RWPE1 (cell line): ENCODE data around the gene KRTAP5-3.
"Not testable (repeated sequence)": the region's sequence is repeated elsewhere in the genome, so short reads cannot be mapped to it uniquely, and the experiment has no call there.

Source experiments
- CTCF ChIA-PET: fragments of 350-600 bp; sonication (Branson Sonifier 250); formaldehyde crosslinking; extraction: SDS; loops from one replicate; lab custom pipeline; 2021; lab: Yijun Ruan, JAX
- POLR2A ChIA-PET: fragments of 400-600 bp; formaldehyde crosslinking; extraction: SDS; loops from one replicate; lab custom pipeline; 2020; ENCODE audit warnings: antibody characterized with exemption; ENCODE audit not compliant: low non-redundant PET; lab: Yijun Ruan, JAX
- DNase-seq: peaks from one replicate; pipeline ENCODE4 v3.0.0; 2012; ENCODE audit warnings: low spot score
- H3K27ac ChIP-seq: fragments of 450-650 bp; 2 replicates; pipeline ENCODE4 v1.5.1; 2017
- CTCF ChIP-seq: fragments of 450-650 bp; conservative IDR thresholded peaks from 2 replicates; pipeline ENCODE4 v1.5.1; 2017; ENCODE audit warnings: low read depth, mild to moderate bottlenecking

Gene KRTAP5-3

GRCh38 chr11:1597331-1597993, 10.8 kb downstream of the KRTAP5-3 start:
- ChIA-PET CTCF (interaction anchor here (0.6 to 1.4 kb wide), 2 partner anchors 42 to 51 kb away, joined by 3 read pairs; no protein-coding TSS in a partner anchor), POLR2A (no interaction called here)
- DNase-seq, result no peak
- no peak for TF ChIP-seq CTCF
- H3K27ac ChIP-seq, result no peak overlapping the region

DNA sequence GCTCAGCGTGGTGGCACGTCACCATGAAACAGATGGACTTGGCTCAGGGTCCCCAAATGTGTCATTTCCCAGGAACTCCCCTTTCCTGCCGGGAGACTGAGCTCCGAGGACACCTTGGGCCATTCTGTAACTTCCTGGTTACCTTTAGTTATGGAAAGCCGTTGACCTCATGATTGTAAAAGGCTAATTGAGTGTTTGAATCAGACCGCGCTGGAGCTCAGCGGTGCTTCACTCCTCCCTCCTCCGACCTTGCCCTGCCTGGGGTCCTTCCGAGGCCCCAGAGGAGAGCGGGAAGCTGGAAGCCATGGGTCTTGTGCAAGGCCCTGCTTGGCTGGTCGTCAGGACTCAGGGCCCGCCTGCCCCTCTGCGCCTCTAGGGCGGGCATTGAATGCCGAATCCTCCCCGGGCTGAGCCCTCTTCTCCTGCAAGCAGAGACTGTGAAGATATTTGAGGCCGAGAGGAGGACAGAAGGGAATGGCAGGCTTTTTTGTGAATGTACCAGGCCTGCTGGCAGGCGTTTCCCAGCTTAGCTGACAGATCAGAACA, 11.6 kb downstream of the KRTAP5-3 start:
- H3K27ac ChIP-seq, POLR2A ChIA-PET, DNase-seq: not testable (repeated sequence)
- CTCF ChIA-PET, result interaction anchor here (0.6 to 1.4 kb wide), 3 partner anchors 41 to 51 kb away, joined by 3 to 8 read pairs (median 3); no protein-coding TSS in a partner anchor

- H3K27ac ChIP-seq, POLR2A ChIA-PET, DNase-seq: not testable (repeated sequence)
- CTCF ChIA-PET, result interaction anchor here (0.6 to 1.4 kb wide), 5 partner anchors 17 to 57 kb away, joined by 4 to 8 read pairs (median 5); partner anchors contain the start of gene KRTAP5-4
These were observed 12.2 kb downstream of the KRTAP5-3 start for GRCh38 chr11:1595994-1596575.

DNA sequence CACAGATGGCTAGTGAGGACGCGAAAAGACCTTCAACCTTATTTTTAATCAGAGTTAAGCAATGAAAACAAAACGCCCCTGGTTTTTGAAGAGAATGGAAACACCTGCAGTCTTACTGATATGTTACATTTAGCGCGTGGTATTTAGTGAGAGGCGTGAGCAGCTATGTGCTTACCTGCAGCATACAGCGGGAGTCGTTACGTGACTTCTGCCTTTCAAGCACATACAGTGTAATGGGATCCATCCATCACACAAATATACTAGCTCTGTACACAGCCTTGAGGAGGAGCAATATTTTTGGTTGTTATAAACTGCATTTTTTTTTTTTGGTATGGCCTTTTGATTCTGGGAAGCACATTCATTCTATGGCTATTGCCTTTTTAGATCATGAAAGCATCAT, 15.6 kb downstream of the KRTAP5-3 start:
- ChIA-PET POLR2A (no interaction called here), CTCF (interaction anchor here (0.6 to 0.7 kb wide), 2 partner anchors 284 to 321 kb away, joined by 4 to 6 read pairs; no protein-coding TSS in a partner anchor)
- H3K27ac ChIP-seq, result no peak overlapping the region
- no peak for DNase-seq
- no peak for TF ChIP-seq CTCF

DNA sequence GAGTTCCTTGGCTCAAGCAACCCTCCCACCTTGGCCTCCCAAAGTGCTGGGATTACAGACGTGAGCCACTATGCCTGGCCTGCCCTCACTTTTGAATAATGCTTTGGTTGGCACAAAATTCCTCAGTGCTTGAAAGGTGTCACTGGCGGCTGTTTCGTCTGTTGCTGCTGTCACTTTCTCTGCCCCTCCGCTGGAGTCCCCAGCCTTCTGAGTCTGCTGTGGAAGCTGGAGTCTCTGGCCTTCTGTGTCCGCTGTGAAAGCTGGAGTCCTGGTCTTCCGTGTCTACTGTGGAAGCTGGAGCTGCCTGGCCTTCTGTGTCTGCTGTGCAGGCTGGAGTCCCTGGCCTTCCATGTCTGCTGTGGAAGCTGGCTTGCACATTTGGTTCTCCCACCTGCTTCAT, 18.3 kb downstream of the KRTAP5-3 start:
- TF ChIP-seq CTCF, result no peak
- ChIA-PET CTCF (interaction anchor here (0.7 kb wide), 2 partner anchors 9 to 63 kb away, joined by 3 read pairs; no protein-coding TSS in a partner anchor), POLR2A (no interaction called here)
- no peak overlapping the region for H3K27ac ChIP-seq
- DNase-seq, result no peak

DNA sequence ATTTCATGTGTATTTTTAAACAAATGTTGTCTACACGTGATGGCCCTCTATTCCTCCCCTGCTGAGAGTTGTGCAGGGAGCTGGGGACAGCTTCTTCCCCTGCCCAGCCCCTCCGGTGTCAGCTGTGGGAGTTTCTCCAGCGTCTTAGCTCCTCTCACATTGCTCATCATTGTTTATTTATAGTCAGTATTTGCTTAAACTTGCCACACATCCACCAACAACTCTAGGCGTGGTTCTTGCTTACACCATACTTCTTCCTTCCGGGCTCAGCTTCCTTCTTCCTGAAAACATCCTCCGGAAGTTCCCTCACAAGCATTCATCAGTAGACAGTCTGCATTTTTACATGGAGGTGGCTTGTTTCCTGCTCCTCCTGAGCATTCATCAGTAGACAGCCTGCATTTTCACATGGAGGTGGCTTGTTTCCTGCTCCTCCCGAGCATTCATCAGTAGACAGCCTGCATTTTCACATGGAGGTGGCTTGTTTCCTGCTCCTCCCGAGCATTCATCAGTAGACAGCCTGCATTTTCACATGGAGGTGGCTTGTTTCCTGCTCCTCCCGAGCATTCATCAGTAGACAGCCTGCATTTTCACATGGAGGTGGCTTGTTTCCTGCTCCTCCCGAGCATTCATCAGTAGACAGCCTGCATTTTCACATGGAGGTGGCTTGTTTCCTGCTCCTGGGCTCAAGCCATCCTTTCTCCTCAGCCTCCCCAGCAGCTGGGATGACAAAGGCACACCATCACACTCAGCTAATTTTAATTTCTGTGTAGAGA, 18.9 kb downstream of the KRTAP5-3 start:
- H3K27ac ChIP-seq, POLR2A ChIA-PET: not testable (repeated sequence)
- CTCF ChIA-PET, result interaction anchor here (0.7 to 2.3 kb wide), 5 partner anchors 10 to 63 kb away, joined by 3 to 12 read pairs (median 3); no protein-coding TSS in a partner anchor
- peak; percentile 48 for DNase-seq

DNA sequence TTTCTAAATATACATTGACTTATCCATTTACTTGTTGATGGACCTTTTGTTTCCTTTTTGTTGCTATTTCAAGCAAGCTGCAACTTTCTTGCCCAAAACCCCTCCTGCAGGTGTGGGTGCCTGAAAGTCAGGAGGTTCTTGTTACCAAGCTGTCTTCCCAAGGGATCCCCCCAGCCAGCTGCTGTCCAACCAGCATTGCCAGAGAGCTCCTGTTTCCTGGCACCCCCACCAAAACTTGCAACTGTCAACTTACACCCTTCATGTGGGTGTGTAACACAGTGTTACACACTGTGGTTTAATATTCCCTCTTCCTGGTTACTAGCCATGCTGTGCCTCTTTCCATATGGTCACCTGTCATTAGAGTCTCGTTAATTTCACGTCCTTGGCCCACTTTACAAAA, 21.6 kb downstream of the KRTAP5-3 start:
- DNase-seq, result no peak
- POLR2A ChIA-PET, result no interaction called here
- no peak overlapping the region for H3K27ac ChIP-seq
- CTCF ChIA-PET, result no interaction called here
- no peak for TF ChIP-seq CTCF

DNA sequence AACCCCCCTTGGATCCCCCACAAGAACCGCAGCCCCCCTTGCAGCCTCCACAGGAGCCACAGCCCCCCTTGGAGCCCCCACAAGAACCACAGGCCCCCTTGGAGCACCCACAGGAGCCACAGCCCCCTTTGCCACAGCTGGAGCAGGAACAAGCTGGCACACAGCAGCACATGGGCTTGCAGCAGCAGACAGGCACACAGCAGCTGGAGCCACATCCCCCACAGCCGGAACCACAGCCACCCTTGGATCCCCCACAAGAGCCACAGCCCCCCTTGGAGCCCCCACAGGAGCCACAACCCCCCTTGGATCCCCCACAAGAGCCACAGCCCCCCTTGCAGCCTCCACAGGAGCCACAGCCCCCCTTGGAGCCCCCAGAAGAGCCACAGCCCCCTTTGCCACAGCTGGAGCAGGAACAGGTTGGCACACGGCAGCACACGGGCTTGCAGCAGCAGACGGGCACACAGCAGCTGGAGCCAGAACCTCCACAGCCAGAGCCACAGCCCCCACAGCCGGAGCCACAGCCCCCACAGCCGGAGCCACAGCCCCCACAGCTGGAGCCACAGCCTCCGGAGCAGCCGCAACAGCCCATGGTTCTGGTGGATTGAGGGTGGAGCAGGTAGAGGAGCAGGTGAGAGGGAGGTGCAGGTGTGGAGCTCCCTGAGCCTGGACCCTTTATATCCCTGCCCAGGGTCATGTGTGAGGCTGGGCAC, 23.4 kb downstream of the KRTAP5-3 start, which contains the start of gene KRTAP5-1:
Gene KRTAP5-1 (minus strand): TSS at position 623 of the 710 bp plus-strand sequence. CDS start 34 bp downstream, at position 589.
- DNase-seq, POLR2A ChIA-PET, H3K27ac ChIP-seq: not testable (repeated sequence)
- CTCF ChIA-PET, result interaction anchor here (0.8 kb wide), 1 partner anchor 10 kb away, joined by 3 read pairs; no protein-coding TSS in a partner anchor

DNA sequence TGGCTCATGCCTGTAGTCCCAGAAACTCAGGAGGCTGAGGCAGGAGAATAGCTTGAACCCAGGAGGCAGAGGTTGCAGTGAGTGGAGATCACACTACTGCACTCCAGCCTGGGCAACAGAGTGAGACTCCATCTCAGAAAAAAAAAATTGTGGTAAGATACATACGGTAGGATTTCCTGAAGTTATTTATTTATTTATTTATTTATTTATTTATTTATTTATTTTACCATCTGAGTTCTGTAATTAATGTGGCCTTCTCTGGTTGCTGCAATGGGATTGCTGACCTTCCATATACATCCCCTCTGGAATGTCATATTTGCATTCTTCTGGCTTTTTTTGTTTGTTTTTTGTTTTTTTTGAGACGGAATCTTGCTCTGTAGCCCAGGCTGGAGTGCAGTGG, 25.4 kb downstream of the KRTAP5-3 start:
- POLR2A ChIA-PET, H3K27ac ChIP-seq, DNase-seq, CTCF ChIA-PET: not testable (repeated sequence)
